Mucosa of gallbladder (tissue), 1 donor: ENCODE results near the gene FGD2. TPM values are rescaled to one million over a fixed set of nuclear protein-coding genes. Genes with fewer than 3 reads are reported as not detected.

Source experiments
- DNase-seq: peaks from one replicate; pipeline ENCODE4 v3.0.0-alpha.2; 2020; ENCODE audit warnings: low spot score
- total RNA-seq: library from RNA; stranded (reverse); gene quantifications from one replicate; pipeline ENCODE4 v1.2.1, GENCODE V29; 2021
- donor health status: DM: no; HTN: no; CAD: no.

Gene FGD2, protein sequence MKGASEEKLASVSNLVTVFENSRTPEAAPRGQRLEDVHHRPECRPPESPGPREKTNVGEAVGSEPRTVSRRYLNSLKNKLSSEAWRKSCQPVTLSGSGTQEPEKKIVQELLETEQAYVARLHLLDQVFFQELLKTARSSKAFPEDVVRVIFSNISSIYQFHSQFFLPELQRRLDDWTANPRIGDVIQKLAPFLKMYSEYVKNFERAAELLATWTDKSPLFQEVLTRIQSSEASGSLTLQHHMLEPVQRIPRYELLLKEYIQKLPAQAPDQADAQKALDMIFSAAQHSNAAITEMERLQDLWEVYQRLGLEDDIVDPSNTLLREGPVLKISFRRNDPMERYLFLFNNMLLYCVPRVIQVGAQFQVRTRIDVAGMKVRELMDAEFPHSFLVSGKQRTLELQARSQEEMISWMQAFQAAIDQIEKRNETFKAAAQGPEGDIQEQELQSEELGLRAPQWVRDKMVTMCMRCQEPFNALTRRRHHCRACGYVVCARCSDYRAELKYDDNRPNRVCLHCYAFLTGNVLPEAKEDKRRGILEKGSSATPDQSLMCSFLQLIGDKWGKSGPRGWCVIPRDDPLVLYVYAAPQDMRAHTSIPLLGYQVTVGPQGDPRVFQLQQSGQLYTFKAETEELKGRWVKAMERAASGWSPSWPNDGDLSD
- 20.5 TPM for total RNA-seq

DNA sequence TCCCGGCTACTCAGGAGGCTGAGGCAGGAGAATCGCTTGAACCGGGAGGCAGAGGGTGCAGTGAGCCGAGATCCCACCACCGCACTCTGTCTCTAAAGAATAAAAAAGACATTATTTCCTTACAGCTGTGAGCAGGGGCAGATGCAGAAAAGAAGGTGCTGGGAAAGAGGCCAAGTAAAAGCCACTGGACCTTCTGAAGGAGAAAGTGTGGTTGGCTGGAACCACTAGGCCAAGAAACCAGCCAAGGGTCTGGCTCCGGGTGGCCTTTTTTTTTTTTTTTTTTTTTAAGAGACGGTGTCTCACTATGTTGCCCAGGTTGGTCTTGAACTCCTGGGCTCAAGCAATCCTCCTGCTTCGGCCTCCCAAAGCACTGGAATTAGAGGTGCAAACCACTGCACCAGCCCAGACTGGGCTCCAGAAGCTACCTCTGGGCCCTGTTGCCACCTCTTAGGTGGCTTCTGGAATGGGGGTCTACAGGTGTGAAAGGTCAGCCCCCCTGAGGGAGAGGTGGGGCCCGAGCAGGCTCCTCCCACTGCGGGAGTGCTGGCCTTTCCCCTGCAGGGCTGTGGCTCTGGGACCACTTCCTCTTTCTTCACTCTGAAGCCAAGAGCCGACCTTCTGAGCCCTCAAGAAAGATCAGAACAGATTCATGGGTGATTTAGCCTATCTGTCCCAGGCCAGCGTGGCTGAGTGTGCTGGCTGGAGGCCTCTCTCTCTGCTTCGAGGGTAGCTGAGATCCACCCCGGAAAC is at the start of gene FGD2:
Gene FGD2, plus strand, starts transcription at position 595 of the 750 bp plus-strand sequence. CDS start 163 bp downstream, outside the sequence.
- no peak for DNase-seq

DNA sequence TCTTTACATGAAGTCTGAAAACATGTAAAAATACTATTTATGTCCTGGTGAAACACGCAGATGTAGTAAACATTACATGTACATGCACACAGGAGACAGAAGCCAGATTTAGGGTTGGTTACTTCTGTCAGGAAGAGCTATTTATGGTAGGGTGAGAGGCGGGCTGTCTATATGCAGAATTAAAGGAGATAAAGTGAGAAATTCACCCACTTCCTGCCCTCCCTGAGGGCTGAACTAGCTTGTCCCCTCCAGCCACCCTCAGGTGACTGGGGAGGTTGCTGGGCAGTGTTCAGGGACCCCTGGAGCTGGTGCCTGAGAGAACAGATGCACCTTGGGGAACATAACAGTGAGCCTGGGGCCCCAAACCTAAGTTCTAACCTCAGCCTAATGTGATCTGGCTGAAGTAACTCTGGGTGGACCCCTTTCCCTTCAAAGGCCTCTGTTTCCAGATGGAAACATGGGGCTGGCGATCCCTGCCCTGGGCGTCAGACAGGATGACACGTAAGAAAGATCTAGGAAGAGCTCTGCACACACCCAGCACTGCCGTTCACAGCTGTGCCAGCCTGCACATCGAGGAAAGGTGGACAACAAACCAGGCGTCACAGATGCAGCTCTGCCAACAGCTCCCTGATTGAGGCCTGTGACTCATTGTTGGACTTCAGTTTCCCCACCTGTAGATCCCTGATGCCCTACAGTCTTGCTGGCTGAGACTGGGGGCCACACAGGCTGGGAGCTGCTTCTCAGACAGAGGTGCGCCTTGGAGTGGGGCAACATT is 49.6 kb upstream of the FGD2 start:
- DNase-seq: peak; percentile 76

DNA sequence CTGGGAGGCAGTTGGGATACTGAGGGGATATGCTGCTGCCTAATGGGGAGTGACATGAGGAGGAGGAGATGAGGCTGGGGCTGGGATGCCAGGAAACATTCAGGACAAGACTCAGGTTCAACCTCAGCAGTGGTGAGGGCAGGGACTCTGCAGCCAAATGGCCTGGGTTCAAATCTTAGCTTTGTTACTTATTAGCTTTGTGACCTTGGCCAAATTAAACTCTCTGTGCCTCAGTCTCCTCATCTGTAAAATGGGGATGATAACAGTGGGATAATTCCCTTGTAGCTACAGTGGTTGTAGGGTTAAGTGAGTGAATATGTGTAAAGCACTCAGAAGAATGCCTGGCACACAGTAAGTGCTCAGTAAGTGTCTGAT is 49.0 kb upstream of the FGD2 start:
- no peak for DNase-seq

DNA sequence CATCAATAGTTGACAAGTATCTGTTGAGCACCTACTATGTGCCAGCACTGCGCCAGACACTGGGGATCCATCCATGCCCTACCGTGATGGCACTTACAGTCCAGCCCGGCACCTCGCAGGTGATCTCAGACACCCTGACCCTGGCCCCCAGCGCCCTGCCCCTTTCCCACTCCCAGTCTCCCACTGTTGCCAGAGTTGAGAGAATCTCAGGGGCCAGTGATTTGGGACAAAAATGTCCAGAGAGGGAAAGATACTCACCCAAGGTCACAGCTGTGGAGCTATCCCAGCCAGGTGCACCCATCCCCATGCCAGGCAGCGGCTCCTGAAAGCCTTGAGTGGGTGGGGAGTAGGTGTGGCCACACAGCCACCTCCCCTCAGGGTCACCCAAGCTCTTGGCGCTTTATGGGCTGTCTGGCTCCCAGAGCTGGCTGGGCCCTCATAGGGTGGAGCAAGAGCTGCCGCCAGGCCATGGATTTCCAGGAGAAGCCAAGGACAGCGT is 47.6 kb upstream of the FGD2 start:
- DNase-seq: no peak

DNA sequence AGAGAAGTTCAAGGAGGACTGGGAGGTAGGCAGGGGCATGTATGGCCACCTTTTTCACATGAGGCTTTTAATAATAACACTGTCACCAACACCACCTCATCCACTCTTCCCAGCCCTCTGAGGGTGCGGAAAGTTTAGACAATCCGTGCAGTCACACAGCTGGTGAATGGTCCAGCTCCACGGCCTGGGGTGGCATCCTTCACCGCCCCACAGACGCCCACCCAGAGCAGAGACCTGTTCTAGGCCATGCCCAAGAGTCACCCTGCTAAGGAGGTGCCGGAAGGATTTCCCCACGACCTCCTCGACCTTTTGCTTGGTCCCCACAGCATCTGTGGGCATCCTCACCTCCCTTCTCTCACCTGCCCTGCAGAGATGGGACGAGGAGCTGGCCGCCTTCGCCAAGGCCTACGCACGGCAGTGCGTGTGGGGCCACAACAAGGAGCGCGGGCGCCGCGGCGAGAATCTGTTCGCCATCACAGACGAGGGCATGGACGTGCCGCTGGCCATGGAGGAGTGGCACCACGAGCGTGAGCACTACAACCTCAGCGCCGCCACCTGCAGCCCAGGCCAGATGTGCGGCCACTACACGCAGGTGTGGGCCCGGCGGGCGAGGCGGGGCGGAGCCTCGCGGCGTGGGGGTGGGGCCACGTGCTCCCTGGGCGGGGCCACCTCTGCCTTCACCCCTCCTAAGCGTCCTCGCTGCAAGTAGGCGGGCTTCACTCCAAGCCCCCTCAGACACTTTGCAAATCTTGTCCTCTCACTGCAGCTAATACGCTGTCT is 46.5 kb upstream of the FGD2 start:
- no peak for DNase-seq

DNA sequence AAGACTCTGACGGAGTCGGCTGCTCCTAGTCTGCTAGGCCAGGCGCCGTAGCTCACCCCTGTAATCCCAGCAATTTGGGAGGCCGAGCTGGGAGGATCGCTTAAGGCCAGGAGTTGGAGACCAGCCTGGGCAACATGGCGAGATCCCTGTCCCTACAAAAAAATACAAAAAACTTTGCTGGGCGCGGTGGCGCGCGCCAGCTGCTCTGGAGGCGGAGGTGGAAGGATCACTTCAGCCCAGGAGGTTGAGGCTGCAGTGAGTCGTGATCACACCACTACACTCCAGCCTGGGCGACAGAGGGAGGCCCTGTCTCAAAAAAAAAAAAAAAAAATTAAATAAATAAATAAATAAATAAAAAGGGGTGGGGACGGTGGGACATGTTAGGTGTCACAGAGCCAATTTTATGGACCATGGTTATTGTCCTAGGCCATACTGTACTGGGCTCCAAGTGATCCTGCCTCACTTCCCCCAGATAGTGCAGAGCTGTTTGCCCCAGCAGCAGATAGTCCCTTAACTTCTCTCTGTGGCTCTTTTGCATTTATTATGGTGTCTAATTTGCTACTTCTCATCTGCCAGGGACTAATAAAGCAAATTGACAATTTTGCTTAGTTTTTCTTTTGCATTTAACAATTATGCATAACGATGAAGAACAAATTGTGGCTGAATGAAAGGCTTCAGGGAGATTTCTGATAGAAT is 45.8 kb upstream of the FGD2 start:
- no peak for DNase-seq

DNA sequence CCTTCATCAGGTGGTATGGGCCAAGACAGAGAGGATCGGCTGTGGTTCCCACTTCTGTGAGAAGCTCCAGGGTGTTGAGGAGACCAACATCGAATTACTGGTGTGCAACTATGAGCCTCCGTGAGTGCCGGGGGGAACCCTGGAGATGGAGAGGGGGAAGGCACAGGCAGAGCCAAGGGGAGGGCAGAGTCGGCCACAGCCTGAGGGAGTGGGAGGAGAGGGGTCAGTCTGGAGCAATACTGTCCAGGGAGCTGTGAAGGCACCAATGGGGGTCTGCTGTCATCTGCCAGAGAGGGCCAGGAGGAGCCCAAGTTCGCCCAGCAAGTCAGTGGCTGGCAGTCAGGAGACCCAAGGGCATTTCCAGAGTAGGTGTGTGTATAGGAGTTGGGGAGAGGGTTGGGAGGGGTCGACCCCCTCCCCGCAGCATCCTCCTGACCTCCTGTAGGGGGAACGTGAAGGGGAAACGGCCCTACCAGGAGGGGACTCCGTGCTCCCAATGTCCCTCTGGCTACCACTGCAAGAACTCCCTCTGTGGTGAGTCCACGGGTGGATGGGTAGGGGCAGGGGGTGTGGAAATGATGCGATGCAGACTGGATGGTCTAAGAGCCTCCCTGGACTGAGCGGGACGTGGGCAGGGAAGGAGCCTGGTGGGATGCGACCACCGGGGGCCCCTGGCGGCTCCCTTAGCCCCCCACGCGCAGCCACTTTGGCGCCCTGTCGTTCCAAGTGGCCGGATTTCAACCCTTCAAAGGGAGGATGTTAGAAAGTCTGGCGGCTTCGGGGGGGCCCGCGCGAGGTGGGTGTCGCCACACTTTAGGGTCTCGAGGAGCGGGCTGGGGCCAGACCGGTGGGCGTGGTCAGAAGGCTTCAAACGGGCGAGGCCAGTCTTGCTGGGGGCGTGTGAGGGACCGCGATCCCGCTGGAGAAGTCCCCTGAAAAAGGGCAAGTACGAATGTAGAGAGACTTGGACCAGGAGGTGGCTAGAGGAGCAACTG is 43.7 kb upstream of the FGD2 start:
- DNase-seq: no peak

DNA sequence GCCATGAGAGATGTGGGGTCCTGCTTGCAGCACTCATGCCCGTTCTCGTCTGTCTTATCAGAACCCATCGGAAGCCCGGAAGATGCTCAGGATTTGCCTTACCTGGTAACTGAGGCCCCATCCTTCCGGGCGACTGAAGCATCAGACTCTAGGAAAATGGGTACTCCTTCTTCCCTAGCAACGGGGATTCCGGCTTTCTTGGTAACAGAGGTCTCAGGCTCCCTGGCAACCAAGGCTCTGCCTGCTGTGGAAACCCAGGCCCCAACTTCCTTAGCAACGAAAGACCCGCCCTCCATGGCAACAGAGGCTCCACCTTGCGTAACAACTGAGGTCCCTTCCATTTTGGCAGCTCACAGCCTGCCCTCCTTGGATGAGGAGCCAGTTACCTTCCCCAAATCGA is 42.6 kb upstream of the FGD2 start:
- DNase-seq: peak; percentile 71

DNA sequence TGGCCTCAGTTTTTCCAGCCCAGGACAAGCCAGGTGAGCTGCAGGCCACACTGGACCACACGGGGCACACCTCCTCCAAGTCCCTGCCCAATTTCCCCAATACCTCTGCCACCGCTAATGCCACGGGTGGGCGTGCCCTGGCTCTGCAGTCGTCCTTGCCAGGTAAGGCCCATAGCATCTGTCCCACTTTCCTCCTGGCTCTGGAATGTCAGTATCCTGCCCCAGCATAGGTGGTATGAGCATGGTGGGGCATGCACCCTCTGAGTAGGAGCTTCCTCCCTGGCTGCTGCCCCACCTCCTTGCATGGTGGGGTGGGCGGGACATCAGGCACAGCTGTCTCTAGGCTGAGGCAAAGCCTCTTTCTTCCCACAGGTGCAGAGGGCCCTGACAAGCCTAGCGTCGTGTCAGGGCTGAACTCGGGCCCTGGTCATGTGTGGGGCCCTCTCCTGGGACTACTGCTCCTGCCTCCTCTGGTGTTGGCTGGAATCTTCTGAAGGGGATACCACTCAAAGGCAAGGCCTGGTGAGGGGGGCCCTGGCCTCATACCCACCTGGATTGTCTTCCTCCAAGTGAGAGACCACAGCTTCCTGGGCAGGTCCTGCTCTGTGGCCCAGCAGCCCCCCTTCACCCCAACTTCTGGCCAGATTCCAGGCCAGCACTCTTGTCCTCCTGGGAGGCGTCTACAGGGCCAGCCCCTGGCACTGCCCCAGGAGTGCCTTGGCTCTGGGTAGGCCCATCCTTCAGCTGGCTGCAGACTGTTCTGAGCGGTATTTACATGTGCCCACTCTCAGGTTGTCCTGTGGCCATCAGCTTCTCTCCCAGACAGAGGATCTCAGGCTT is 41.8 kb upstream of the FGD2 start:
- DNase-seq: no peak

DNA sequence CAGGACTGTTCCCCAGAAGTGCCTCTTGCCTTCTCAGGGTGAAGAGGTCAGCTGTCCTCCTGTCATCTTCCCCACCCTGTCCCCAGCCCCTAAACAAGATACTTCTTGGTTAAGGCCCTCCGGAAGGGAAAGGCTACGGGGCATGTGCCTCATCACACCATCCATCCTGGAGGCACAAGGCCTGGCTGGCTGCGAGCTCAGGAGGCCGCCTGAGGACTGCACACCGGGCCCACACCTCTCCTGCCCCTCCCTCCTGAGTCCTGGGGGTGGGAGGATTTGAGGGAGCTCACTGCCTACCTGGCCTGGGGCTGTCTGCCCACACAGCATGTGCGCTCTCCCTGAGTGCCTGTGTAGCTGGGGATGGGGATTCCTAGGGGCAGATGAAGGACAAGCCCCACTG is 41.1 kb upstream of the FGD2 start:
- DNase-seq: no peak

DNA sequence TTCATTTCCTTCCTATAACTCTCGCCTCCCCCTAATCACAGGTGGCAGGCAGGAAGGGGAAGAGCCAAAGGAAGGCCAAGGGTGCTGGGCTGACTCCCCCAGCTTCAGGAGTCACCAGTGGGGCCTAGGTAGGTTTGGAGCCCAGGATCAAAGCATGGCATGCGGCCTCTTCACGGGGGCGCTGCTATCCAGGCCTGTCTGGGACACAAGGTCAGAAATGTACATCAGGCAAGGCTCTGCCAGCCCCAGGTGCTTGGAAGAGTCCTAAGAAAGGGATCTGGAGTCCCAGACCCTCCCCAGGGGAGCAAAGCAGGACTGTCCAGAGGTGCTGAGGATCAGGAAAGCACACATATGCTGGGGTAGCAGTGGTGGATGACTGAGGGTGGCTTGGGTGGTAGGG is 40.5 kb upstream of the FGD2 start:
- no peak for DNase-seq

DNA sequence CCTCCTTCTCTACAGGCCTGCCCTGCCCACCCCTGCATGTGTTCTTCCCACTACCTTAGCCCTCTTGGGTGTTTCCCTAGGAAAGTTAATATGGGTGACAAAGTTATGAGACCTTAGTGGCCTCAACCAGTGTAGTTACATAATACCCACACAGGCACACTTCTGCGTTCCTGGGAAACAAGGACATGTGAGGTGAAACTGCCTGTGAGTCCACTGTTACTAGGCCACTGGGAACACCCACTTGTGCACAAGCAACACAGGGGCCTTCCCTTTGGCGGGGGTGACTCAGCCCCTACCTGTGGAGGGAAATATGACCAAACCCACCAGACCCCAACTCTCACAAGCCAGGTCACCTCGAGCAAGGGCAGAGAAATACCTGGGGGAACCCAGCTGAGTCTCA is 38.2 kb upstream of the FGD2 start:
- no peak for DNase-seq

DNA sequence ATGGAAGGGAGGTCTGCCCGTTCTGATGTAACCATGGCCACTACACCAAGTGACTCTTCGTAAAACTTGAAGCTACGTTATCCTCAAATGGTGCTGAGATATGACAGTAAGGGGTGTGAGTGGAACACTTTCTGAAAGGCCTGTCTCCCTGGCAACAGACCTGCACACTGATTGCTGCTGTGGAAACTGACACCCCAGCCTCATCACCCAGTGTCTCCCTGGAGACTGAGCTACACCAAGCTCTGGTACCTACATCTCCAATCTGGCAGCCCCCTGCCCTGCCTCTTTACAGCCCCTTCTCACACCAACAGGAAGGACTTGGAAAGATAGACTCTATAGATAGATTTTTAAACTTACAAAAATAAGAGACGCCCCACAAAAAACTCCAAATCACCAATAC is 37.7 kb upstream of the FGD2 start:
- no peak for DNase-seq

DNA sequence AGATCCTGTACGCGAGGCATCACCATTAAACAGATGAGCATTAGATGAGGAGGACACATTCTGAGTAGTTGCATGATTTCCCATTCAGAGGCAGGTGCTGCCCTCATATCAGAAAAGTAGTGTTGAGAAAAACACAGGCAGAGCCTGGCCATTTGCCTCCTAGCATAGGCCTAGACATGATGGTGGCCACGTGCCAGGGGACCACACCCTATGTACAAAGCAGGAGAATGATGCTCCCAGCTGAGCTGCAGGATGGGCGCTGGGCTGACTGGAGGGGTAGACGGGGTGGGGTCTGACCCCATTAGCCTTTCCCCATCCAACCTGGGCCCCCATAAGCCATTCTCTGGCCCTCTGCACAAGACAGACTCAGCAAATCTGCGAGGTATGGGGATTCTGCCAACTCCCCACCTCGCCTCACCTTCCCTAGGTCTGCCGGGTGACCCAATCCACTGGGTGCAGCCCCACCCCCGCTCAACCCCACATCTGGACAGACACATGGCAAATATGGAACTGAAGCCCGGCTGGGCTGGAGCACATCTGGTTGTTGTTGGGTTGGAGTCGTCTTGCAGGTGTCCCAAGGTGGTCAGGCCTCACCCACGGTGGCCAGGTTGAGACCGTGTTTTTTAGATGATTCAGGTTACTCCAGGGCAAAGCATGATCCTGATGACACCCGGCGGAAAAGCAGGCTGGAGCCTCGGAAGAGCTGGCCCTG is 37.0 kb upstream of the FGD2 start:
- no peak for DNase-seq

DNA sequence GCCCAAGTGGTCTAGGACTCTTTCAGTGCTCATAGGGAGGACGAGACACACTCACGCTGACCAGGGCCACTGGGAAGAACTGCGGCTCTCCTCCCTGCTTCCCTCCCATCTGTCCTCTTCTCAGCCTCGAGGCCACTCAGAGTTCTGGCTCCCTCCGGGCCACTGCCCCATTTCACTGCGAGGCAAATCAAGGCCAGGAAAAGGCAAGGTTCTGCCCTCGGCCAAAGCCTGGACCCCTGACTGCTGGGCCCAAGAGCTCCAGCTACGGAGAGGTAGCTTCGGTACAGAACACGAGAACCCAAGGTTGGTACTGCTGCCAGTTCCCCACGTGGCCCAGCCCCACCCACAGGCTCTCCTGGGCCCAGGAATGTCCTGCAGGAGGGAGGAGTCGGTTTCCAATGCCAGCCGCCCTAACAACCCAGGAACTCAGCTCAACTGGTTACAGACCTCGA is 36.2 kb upstream of the FGD2 start:
- peak; percentile 70 for DNase-seq

DNA sequence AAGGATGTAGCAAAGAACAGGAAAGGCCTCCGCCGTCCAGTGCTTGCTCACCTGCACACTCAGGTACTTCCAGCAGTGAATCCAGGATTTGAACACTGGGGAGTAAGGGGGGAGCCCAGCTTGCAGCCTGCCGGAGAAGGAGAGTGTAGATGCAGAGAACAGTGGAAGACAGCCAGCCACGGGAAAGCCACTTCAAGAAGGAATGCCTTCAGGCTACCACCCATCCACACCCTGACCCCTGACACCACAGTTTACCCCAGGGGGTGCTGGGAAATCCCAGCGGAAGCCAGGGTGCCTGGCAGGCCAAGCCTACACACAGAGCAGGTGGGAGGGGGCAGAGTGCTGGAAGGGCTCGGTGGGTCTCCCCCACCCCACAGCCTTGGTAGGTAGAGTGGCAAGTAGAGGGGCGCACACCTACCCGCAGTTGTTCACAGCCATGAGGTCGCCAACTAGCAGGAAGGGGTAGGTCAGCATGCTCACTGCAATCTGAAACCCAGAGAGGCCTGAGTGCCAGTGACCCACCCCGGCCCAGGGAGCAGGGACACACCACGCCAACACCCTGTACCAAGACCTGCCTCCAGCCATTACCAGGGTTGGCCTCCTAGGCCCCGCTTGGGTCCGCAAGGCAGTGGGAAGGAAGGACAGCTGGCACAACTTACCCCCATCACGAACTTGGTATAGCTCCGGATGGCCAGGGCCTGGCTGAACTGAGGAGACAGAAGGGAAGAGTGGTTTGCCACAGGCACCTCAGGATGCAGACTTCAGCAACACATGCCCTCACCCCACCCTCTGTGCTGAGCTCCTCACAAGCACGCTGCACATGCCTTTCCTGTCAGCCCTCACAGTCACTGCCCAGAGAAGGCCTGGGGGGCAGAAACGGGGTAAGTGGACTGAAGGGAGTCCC is 35.2 kb upstream of the FGD2 start:
- DNase-seq: no peak
